GM12891 (cell line): ENCODE results near the gene TMCC3.
A peak's percentile ranks its signal among the peaks of the same experiment; 100 is the strongest.

Experiments
- DNase-seq: peaks from one replicate; pipeline ENCODE4 v3.0.0; 2011; ENCODE audit warnings: low spot score; ENCODE audit not compliant: insufficient read length
- FAIRE-seq: peaks from 2 replicates; lab custom pipeline; 2011; peaks lifted over from hg19 to GRCh38; lab: Jason Lieb, UNC
- PAX5 ChIP-seq: IDR thresholded peaks from 2 replicates; pipeline ENCODE4 v1.6.1; 2011; ENCODE audit warnings: low read length, moderate library complexity, mild to moderate bottlenecking; ENCODE audit not compliant: insufficient read depth, severe bottlenecking
- POLR2A ChIP-seq: IDR thresholded peaks from 2 replicates; pipeline ENCODE4 v1.6.1; 2011; ENCODE audit warnings: low read depth, low read length, control low read depth
- POLR2AphosphoS5 ChIP-seq: IDR thresholded peaks from 2 replicates; pipeline ENCODE4 v1.6.1; 2011; ENCODE audit warnings: low read depth, low read length, control low read depth
- POU2F2 ChIP-seq: IDR thresholded peaks from 2 replicates; pipeline ENCODE4 v1.6.1; 2011; ENCODE audit warnings: low read depth, mild to moderate bottlenecking, control low read depth, low read length, moderate library complexity
- SPI1 ChIP-seq: IDR thresholded peaks from 2 replicates; pipeline ENCODE4 v1.6.1; 2011; ENCODE audit warnings: low read depth, low read length, control low read depth
- TAF1 ChIP-seq: IDR thresholded peaks from 2 replicates; pipeline ENCODE4 v1.6.1; 2011; ENCODE audit warnings: low read depth, low read length, control low read depth

TMCC3 gene

DNA sequence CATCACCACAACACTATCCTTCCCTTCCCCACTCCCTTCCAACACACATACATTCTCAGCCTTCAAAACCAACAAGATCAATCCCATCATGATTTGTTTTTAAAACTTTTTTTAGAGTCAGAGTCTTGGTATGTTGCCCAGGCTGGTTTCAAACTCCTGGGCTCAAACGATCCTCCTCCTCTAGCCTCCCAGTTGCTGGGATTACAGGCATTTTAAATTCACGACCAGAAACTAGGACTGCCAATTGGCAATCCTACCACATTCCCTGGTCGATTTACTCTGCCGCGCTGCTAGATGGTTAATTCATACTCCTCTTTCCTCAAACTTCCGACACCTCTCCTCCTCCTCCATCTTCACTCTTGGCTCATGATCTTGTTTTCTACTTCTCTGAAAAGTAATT is 37.5 kb upstream of the TMCC3 start:
- FAIRE-seq (no peak), DNase-seq (no peak)
- no peak for TF ChIP-seq PAX5
- TF ChIP-seq POU2F2: no peak
- no peak for TF ChIP-seq TAF1
- no peak for TF ChIP-seq SPI1
- TF ChIP-seq POLR2A: no peak
- no peak for TF ChIP-seq POLR2AphosphoS5

DNA sequence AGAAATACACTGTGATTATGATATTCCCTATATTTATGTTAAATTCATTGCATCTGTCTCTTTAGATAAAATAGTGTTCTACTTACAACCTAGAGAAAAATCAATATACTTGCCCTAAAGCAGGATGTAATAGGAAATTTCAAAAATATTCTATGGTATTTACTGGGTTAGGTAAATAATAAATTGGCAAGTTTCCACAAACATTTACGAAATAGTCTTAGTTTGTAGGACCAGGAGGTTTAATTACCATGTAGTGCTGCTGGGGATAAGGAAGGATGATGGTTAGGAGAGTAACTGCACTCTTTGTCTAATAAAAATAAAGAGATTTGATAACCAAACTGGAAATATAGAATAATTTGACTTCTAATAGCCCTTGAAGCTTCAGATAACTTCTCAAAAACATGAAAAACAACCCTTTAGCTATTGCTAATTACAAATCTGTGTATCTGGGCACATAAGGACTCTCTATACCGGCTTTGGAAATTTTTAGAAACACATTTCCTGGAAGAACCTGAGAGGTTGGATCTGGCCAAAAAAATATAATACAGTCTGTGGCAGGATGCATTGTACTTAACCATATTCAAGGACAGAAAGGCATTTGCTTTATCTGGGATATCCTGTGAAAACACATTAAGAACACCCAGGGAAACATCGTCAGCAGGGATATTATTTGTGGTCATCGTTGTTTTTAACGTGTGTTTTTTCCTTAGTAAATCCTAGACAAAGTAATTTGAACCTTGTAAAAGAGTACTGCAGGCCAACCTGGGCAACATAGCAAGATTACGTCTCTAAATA is 36.7 kb upstream of the TMCC3 start:
- no peak for DNase-seq
- TF ChIP-seq POU2F2 (no peak), POLR2A (no peak), SPI1 (no peak), TAF1 (no peak), PAX5 (no peak), POLR2AphosphoS5 (no peak)
- no peak for FAIRE-seq

DNA sequence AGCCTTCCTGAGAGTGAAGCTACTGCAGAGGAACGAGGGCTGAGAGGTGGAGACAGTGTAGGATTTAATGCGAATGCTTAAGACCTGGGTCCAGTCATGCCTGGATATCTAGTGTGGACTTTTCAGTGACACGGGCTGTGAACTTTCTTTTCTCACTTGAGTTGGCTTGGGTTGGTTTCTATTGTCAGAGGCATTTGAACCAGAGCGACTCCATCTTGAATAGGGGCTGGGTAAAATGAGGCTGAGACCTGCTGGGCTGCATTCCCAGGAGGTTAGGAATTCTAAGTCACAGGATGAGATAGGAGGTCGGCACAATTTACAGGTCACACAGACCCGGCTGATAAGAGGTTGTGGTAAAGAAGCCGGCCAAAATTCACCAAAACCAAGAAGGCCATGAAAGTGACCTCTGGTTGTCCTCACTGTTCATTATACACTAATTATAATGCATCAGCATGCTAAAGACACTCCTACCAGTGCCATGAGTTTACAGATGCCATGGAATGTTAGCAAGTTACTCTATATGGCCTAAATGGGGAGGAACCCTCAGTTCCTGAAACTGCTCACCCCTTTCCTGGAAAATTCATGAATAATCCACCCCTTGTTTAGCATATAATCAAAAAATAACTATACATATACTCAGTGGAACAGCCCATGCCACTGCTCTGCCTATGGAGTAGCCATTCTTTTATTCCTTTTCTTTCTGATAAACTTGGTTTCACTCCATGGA is 34.2 kb upstream of the TMCC3 start:
- no peak for TF ChIP-seq TAF1
- no peak for TF ChIP-seq POU2F2
- TF ChIP-seq PAX5: no peak
- no peak for TF ChIP-seq POLR2AphosphoS5
- TF ChIP-seq POLR2A: no peak
- TF ChIP-seq SPI1: no peak
- no peak for FAIRE-seq
- no peak for DNase-seq

DNA sequence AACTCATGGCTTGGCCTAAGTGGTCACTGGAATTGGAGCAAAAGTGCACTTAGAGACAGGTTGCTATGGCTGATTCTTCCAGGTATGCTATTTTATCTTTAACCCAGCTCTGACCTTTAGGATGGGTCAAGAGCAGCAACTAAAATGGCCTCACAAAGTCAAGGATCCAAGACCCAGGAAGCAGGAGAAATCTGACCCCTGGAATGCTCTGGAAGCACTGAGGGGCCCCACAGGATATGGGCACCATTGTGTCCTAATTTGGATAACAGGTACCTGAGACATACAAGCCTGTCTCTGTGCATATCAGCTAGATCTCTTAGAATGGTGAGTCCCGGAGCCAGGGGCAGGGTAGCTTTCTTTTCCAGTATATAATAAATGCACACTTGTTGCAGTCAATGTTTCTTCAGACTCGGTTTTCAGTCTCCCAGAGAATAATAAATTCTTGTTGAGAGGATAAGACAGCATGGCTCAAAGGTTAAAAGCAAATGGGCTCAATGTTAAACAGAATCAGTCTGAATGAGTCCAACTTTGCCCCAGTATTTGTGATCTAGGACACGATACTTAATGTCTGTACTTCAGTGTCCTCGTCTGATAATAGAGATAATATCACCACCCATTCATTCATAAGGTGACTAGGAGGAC is 29.3 kb upstream of the TMCC3 start:
- FAIRE-seq: no peak
- DNase-seq: no peak
- no peak for TF ChIP-seq POU2F2
- no peak for TF ChIP-seq SPI1
- TF ChIP-seq PAX5: no peak
- no peak for TF ChIP-seq TAF1
- TF ChIP-seq POLR2A: no peak

DNA sequence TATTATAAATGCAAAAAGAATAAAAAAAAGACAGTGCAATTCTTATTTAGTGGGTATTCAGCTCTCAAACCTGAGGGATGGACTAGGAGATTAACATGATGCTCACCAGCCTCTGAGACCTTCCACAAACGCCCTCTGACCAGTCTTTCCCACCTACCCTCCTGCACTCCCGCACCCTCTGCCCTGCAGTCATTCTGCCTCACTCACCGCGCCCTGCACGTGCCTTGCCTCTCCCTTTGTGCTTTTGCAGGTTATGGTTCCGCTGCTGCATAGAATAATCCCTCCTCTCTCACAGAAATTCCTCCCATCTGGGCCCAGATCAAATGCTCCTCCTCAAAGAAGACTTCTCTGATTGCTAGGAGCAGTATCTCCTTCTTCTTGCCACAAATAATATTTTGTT is 28.5 kb upstream of the TMCC3 start:
- no peak for FAIRE-seq
- TF ChIP-seq TAF1: no peak
- TF ChIP-seq SPI1: no peak
- no peak for TF ChIP-seq POU2F2
- TF ChIP-seq POLR2AphosphoS5: no peak
- no peak for TF ChIP-seq PAX5
- no peak for TF ChIP-seq POLR2A
- DNase-seq: no peak

DNA sequence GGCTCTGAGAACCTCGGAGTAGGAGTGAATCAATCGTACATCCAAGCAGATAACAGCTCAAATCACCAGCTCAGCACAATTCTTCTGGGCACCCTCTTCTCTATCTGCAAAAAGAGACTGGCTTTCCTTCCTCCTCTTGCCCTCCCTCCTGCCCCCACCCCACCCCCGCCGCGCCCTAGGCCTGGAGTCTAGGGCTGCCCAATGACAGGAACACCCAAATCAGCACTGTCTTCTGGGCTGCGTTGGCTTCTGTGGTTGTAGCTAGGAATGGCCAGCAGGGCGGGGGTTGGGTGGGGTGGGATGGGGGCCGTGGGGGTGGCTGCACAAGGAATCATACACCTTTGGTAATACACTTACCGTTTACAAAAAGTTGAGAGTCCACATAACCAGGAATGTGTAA is 28.0 kb upstream of the TMCC3 start:
- no peak for FAIRE-seq
- TF ChIP-seq POU2F2: no peak
- TF ChIP-seq TAF1: no peak
- no peak for TF ChIP-seq PAX5
- no peak for TF ChIP-seq POLR2A
- no peak for TF ChIP-seq POLR2AphosphoS5
- TF ChIP-seq SPI1: no peak
- DNase-seq: no peak

DNA sequence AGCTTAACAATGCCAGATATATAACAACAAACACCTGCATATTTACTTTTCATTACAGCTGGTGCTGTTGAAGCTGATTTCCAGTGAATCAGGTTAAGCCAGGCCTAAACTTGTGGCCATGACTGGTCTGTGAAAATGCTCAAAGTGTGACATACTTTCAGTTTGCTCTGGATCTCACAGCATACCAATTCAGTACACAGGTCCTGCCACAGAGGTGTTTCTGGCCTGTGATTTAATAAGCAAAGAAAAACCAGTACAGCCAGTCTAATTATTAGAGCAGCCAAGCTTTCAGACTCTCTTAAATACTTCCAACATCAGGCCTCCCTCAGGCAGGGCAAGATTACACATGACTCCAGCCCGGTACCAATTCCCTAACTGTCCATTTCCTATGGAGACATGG is 27.4 kb upstream of the TMCC3 start:
- no peak for DNase-seq
- no peak for TF ChIP-seq PAX5
- no peak for TF ChIP-seq POU2F2
- peak; percentile 80 for FAIRE-seq

DNA sequence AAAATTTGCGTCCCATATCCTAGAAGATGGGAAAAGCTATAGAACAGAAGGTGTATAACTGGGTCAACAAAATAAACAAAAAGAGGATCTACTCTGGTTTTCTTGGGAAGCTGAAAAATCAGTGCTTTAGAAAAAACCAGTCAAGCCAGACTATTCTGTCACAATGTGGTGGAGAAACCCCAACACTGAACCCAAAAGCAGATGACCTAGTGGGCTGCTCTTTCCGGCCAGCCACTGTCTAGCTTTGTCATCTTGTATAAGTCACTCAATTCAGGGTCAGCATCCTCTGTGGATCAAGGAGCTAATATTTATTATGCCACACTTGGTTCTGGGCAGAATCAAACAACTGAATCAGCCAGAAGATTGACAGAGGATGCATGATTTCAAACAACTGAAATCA is 26.6 kb upstream of the TMCC3 start:
- no peak for TF ChIP-seq TAF1
- no peak for TF ChIP-seq SPI1
- no peak for TF ChIP-seq PAX5
- no peak for TF ChIP-seq POLR2AphosphoS5
- TF ChIP-seq POU2F2: no peak
- no peak for TF ChIP-seq POLR2A
- peak; percentile 31 for FAIRE-seq
- DNase-seq: no peak

DNA sequence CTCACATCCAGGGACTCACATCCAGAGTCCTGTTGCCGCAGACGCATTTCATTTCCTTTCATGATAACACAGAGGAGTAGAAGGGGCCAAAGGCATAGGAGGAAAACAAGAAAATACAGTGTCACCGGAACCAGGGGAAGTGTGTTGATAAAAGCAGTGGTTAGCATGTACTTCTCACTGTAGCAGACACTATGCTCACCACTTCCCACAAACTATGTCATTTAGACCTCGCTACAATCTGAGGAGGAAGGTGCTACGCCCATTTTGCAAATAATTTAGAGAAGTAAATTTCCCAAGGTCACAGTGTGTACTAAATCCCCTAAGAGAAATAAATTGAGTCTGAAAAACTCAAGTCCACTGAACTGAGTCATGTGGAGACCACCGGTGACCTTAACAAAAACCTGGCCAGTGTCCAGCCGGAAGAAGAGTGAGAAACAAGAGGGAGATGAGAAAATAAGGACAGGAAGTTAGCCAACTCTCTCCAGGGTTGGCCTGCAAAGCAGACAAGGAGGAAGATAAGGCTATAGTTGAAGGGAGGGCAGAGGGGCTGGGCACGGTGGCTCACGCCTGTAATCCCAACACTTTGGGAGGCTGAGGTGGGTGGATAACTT is 25.8 kb upstream of the TMCC3 start:
- DNase-seq (no peak), FAIRE-seq (peak; percentile 97)
- TF ChIP-seq POLR2AphosphoS5 (no peak), SPI1 (peak; percentile 67), PAX5 (no peak)

DNA sequence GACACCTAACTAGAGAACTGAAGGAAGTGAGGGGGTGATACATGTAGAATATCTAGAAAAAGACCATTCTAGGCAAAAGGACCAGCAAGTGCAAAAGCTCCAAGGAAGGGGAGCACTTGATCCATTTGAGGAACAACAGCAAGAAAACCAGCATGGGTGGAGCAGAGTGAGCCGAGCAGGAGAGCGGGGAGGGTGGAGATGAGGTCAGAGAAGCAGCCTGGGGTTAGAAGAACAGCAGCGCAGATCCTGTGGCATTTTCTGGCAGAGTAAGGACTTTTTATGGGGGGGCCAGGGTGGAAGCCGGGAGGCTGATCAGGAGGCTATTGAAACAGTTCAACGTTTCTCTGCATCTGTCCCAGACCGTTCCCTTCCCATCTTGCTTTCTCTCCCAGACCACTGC is 24.5 kb upstream of the TMCC3 start:
- FAIRE-seq (peak; percentile 41), DNase-seq (no peak)
- TF ChIP-seq SPI1 (no peak), TAF1 (no peak), PAX5 (no peak), POU2F2 (no peak), POLR2A (no peak), POLR2AphosphoS5 (no peak)
